Stomach smooth muscle (tissue), 2 donors: ENCODE results near the gene FSTL3.

Experiments used
- H3K27ac ChIP-seq: one replicate; pipeline ENCODE4 v1.7.0; 2013; ENCODE audit warnings: mild to moderate bottlenecking, low read length, inconsistent platforms
- H3K27me3 ChIP-seq, 2 donors: one replicate each; pipeline ENCODE4 v1.7.0; 2013; ENCODE audit warnings: low read length in 2 of 2; ENCODE audit not compliant: insufficient read depth in 2 of 2, control insufficient read depth in 1 of 2
- H3K36me3 ChIP-seq, 2 donors: one replicate each; pipeline ENCODE4 v1.7.0; 2013; ENCODE audit warnings: low read length in 2 of 2; ENCODE audit not compliant: control insufficient read depth in 2 of 2, insufficient read depth in 2 of 2
- H3K4me1 ChIP-seq: one replicate; pipeline ENCODE4 v1.7.0; 2013; ENCODE audit warnings: low read length; ENCODE audit not compliant: control insufficient read depth, insufficient read depth
- H3K4me3 ChIP-seq, 2 donors: one replicate each; pipeline ENCODE4 v1.7.0; 2013; ENCODE audit warnings: low read length in 2 of 2
- H3K9ac ChIP-seq, 2 donors: one replicate each; pipeline ENCODE4 v1.7.0; 2013; ENCODE audit warnings: low read length in 2 of 2, mild to moderate bottlenecking in 1 of 2
- H3K9me3 ChIP-seq, 2 donors: one replicate each; pipeline ENCODE4 v1.7.0; 2013; ENCODE audit warnings: low read length in 2 of 2; ENCODE audit not compliant: control insufficient read depth in 2 of 2
- donor health status: healthy.
- donor health status: Pancreatic carcinoma.

FSTL3 gene

GRCh38 chr19:638906-639252 is 37.3 kb upstream of the FSTL3 start:
- Histone ChIP-seq H3K9ac (peak overlapping the region in 1 of 2 donors; percentile 32), H3K4me3 (peak overlapping the region; percentile 62 to 71), H3K36me3 (no peaks in the 10 kb centered on the region), H3K27me3 (no peaks in the 10 kb centered on the region), H3K4me1 (peaks cover 17% of the 10 kb centered on the region), H3K27ac (no peak overlapping the region), H3K9me3 (no peaks in the 10 kb centered on the region)

GRCh38 chr19:639253-640160 is 36.7 kb upstream of the FSTL3 start, which contains the start of gene FGF22:
TSS of gene FGF22 (plus strand) at chr19:639879. CDS start at chr19:639926, 47 bp downstream.
- no peak within 1 kb of the TSS for H3K27ac ChIP-seq
- H3K36me3 ChIP-seq = no peaks in the 10 kb centered on the region
- peaks cover 11% of the 10 kb centered on the region for H3K4me1 ChIP-seq
- H3K27me3 ChIP-seq = no peaks in the 10 kb centered on the region
- H3K9ac ChIP-seq = peak within 1 kb of the TSS; percentile 32 to 36
- no peaks in the 10 kb centered on the region for H3K9me3 ChIP-seq
- H3K4me3 ChIP-seq = peak within 1 kb of the TSS; percentile 62 to 71

GRCh38 chr19:640161-640558 is 36.0 kb upstream of the FSTL3 start:
- Histone ChIP-seq H3K4me3 (peak overlapping the region in 1 of 2 donors; percentile 62), H3K9ac (no peak overlapping the region), H3K27ac (no peak overlapping the region), H3K27me3 (no peaks in the 10 kb centered on the region), H3K4me1 (peaks cover 10% of the 10 kb centered on the region), H3K36me3 (no peaks in the 10 kb centered on the region), H3K9me3 (no peaks in the 10 kb centered on the region)

- Histone ChIP-seq H3K36me3 (no peaks in the 10 kb centered on the region), H3K9me3 (no peaks in the 10 kb centered on the region), H3K27me3 (no peaks in the 10 kb centered on the region), H3K27ac (no peak overlapping the region), H3K4me3 (no peak overlapping the region), H3K4me1 (peaks cover 10% of the 10 kb centered on the region), H3K9ac (no peak overlapping the region)
Measured at GRCh38 chr19:640606-641189, 35.5 kb upstream of the FSTL3 start.

- Histone ChIP-seq H3K4me1 (peaks cover 10% of the 10 kb centered on the region), H3K4me3 (no peak overlapping the region), H3K36me3 (peaks cover 0 to under 1% of the 10 kb centered on the region in 2 donors), H3K27ac (no peak overlapping the region), H3K9me3 (no peaks in the 10 kb centered on the region), H3K9ac (no peak overlapping the region), H3K27me3 (no peaks in the 10 kb centered on the region)
Measured at GRCh38 chr19:641702-642101, 34.5 kb upstream of the FSTL3 start.

- H3K9me3 ChIP-seq = no peaks in the 10 kb centered on the region
- peaks cover 10% of the 10 kb centered on the region for H3K4me1 ChIP-seq
- H3K9ac ChIP-seq = no peak overlapping the region
- no peaks in the 10 kb centered on the region for H3K27me3 ChIP-seq
- H3K27ac ChIP-seq = no peak overlapping the region
- H3K4me3 ChIP-seq = no peak overlapping the region
- peaks cover 0 to 4% of the 10 kb centered on the region in 2 donors for H3K36me3 ChIP-seq
Measured at GRCh38 chr19:642767-643727, 33.1 kb upstream of the FSTL3 start.

- Histone ChIP-seq H3K27me3 (no peaks in the 10 kb centered on the region), H3K4me1 (peaks cover 8% of the 10 kb centered on the region), H3K9me3 (no peaks in the 10 kb centered on the region), H3K9ac (no peak overlapping the region), H3K4me3 (no peak overlapping the region), H3K36me3 (peaks cover 0 to 4% of the 10 kb centered on the region in 2 donors), H3K27ac (no peak overlapping the region)
Measured at GRCh38 chr19:643736-644135, 32.5 kb upstream of the FSTL3 start.

GRCh38 chr19:644363-644762 is 31.8 kb upstream of the FSTL3 start:
- Histone ChIP-seq H3K9me3 (no peaks in the 10 kb centered on the region), H3K27me3 (no peaks in the 10 kb centered on the region), H3K4me3 (no peak overlapping the region), H3K9ac (no peak overlapping the region), H3K36me3 (peaks cover 0 to 7% of the 10 kb centered on the region in 2 donors), H3K4me1 (peaks cover 1% of the 10 kb centered on the region), H3K27ac (no peak overlapping the region)

- H3K9me3 ChIP-seq = no peaks in the 10 kb centered on the region
- H3K27me3 ChIP-seq = no peaks in the 10 kb centered on the region
- H3K4me3 ChIP-seq = no peak overlapping the region
- no peak overlapping the region for H3K9ac ChIP-seq
- H3K27ac ChIP-seq = no peak overlapping the region
- H3K36me3 ChIP-seq = peaks cover 0 to 9% of the 10 kb centered on the region in 2 donors
- no peaks in the 10 kb centered on the region for H3K4me1 ChIP-seq
Measured at GRCh38 chr19:644789-645188, 31.4 kb upstream of the FSTL3 start.
